Measurements from ENCODE around the gene PLTP.

GRCh38 chr20:45897289-45897688 is 14.7 kb downstream of the PLTP start:
- TF ChIP-seq CTCF (IDR thresholded peaks at IDR 0.05) (no peak), POLR2A (IDR thresholded peaks at IDR 0.05) (no peak)
